ENCODE data around the gene SF3A1.

DNA sequence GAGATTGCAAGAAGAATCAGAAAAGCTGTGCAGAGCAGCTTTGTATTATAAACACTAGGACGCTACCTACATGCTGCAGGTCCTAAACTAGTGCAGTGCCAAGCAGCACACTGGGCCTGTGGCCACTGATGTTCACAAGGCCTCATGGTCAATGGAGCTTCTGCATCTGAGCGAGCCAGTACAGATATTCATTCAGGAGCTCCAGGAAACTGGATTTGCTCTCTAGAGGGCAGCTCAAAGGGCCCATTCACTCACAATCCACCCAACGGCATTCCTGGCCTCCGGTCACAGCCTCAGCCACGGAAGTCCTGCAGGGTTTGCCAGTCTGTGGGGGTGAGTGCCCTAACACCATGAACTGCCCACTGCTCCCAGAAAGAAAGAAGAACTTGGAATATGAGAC, 24.1 kb downstream of the SF3A1 start:
- TF ChIP-seq, protein P1, sequence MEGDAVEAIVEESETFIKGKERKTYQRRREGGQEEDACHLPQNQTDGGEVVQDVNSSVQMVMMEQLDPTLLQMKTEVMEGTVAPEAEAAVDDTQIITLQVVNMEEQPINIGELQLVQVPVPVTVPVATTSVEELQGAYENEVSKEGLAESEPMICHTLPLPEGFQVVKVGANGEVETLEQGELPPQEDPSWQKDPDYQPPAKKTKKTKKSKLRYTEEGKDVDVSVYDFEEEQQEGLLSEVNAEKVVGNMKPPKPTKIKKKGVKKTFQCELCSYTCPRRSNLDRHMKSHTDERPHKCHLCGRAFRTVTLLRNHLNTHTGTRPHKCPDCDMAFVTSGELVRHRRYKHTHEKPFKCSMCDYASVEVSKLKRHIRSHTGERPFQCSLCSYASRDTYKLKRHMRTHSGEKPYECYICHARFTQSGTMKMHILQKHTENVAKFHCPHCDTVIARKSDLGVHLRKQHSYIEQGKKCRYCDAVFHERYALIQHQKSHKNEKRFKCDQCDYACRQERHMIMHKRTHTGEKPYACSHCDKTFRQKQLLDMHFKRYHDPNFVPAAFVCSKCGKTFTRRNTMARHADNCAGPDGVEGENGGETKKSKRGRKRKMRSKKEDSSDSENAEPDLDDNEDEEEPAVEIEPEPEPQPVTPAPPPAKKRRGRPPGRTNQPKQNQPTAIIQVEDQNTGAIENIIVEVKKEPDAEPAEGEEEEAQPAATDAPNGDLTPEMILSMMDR (IDR thresholded peaks at IDR 0.05): no peak
- TF ChIP-seq FOXK1 (CRISPR knock-in tag; IDR thresholded peaks at IDR 0.05): no peak
- TF ChIP-seq, protein P2, sequence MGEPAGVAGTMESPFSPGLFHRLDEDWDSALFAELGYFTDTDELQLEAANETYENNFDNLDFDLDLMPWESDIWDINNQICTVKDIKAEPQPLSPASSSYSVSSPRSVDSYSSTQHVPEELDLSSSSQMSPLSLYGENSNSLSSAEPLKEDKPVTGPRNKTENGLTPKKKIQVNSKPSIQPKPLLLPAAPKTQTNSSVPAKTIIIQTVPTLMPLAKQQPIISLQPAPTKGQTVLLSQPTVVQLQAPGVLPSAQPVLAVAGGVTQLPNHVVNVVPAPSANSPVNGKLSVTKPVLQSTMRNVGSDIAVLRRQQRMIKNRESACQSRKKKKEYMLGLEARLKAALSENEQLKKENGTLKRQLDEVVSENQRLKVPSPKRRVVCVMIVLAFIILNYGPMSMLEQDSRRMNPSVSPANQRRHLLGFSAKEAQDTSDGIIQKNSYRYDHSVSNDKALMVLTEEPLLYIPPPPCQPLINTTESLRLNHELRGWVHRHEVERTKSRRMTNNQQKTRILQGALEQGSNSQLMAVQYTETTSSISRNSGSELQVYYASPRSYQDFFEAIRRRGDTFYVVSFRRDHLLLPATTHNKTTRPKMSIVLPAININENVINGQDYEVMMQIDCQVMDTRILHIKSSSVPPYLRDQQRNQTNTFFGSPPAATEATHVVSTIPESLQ (CRISPR knock-in tag; IDR thresholded peaks at IDR 0.05): no peak
- TF ChIP-seq JUN (CRISPR knock-in tag; IDR thresholded peaks at IDR 0.05): no peak
- TF ChIP-seq GABPB1 (CRISPR knock-in tag; IDR thresholded peaks at IDR 0.05): no peak
- no peak for TF ChIP-seq ATF1 (CRISPR knock-in tag; IDR thresholded peaks at IDR 0.05)
- TF ChIP-seq, protein P3, sequence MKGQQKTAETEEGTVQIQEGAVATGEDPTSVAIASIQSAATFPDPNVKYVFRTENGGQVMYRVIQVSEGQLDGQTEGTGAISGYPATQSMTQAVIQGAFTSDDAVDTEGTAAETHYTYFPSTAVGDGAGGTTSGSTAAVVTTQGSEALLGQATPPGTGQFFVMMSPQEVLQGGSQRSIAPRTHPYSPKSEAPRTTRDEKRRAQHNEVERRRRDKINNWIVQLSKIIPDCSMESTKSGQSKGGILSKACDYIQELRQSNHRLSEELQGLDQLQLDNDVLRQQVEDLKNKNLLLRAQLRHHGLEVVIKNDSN (CRISPR knock-in tag; IDR thresholded peaks at IDR 0.05): no peak
- TF ChIP-seq KAT7 (CRISPR knock-in tag; IDR thresholded peaks at IDR 0.05; ENCODE audit: borderline replicate concordance): no peak
- no peak for TF ChIP-seq ZNF121 (CRISPR knock-in tag; IDR thresholded peaks at IDR 0.05)
- TF ChIP-seq SP1 (CRISPR knock-in tag; conservative IDR thresholded peaks at IDR 0.05): no peak
- TF ChIP-seq TP53 (CRISPR knock-in tag; IDR thresholded peaks at IDR 0.05): no peak
